T-helper 22 cell (primary cell): Measurements from ENCODE around the gene KCNK6.

Source experiments
- DNase-seq: peaks from one replicate; pipeline ENCODE4 v3.0.0-alpha.2; 2020; ENCODE audit warnings: low read depth

KCNK6 gene

GRCh38 chr19:38298821-38299680, 20.6 kb upstream of the KCNK6 start:
- no peak for DNase-seq

GRCh38 chr19:38303517-38304351, 15.9 kb upstream of the KCNK6 start, which contains the start of gene C19orf33:
Gene C19orf33 (plus strand): TSS chr19:38304251. CDS start chr19:38304262, 11 bp downstream.
- no peak for DNase-seq

- no peak for DNase-seq
Observed at GRCh38 chr19:38304352-38304865, 15.2 kb upstream of the KCNK6 start.

DNA sequence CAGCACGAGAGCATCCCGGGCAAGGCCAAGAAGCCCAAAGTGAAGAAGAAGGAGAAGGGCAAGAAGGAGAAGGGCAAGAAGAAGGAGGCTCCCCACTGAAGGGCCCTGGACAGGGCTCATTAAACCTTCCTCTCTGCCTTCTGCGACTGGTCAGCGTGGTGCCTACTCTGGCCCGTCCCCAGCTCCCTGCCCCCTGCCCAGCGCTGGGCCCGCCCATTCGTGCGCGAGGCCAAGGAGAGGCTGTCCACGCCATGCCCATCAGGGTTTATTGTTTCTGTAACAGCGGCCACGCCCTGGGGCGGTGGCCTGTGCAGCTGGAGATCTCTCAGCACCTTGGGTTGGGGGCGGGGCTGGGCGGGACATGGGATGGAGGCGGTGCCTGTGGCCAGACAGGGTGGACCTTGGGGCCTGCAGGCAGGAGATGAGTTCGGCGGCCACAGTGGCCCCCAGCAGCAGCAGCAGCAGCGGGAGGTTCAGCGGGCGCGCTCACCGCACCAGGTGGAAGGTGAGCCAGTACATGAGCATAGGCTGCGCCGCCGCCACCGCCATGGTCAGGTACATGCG, 14.7 kb upstream of the KCNK6 start:
- no peak for DNase-seq

DNA sequence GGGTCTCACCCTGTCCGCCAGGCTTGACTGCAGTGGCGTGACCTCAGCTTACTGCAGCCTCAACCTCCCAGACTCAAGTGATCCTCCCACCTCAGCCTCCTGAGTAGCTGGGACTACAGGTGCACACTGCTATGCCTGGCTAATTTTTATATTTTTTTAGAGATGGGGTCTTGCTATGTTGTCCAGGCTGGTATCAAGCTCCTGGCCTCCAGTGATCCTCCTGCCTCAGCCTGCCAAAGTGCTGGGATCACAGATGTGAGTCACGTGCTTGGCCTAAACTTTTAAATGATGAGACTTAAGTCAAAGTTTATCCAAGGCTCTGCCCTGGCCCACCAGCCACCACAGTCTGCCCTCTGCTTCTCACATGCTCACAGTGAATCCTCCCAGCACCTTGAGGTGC, 13.4 kb upstream of the KCNK6 start:
- no peak for DNase-seq

- DNase-seq: no peak
Observed at GRCh38 chr19:38307076-38307475, 12.6 kb upstream of the KCNK6 start.

DNA sequence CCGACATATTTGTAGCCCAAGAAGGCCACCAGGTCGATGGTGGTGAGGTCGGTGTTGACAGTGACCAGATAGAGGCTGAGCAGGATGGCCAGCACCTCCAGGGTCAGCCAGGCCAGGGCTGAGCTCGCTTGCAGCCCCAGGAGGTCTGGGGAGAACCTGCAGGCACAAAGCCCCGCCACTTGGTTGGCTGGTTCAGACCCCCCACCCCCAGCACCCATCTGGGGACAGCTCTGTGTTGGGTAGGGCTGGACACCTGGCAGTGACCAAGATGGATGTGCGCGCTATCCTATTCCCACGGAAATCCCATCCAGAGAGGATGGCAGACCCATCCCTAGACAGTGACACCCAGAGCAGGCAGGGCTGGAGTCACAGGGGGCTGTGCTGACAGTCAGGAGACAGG, 12.0 kb upstream of the KCNK6 start:
- DNase-seq: no peak

GRCh38 chr19:38308006-38308766, 11.5 kb upstream of the KCNK6 start:
- DNase-seq: no peak

GRCh38 chr19:38308926-38309614, 10.6 kb upstream of the KCNK6 start:
- no peak for DNase-seq

DNA sequence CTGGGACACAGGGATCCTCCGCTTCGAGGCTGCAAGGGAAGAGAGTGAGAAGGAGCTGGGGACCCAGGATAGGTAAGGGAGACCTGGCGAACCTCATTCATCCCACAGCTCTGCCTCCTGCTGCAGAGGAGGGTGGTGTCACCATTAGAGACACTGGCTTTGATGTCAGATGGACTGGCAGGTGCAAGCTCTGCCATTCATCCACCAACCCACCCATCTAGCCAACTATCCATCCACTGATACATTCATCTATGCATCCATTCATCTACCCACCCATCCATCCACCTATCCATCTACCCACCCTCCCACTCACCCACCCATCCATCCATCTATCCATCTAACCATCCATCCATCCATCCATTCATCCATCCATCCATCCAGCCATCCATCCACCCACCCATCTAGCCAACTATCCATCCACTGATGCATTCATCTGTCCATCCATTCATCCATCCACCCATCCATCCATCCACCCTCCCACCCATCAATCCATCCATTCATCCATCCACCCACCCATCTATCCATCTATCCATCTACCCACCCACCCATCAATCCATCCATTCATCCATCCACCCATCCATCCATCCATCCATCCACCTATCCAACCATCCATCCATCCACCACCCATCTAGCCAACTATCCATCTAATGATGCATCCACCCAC, 9.9 kb upstream of the KCNK6 start:
- no peak for DNase-seq

DNA sequence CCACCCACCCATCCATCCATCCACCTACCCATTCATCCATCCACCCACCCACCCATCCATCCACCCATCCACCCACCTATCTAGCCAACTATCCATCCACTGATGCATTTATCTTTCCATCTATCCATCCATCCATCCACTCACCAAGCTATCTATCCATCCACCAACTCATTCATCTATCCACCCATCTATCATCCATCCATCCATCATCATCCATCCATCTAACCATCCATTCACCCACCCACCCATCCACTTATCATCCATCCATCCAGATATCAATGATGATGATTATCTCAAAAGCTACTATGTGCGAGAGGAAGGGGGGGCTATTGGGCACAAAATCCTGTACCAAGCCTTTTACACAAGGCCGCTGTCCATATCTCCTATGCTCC, 9.4 kb upstream of the KCNK6 start:
- DNase-seq: no peak

- DNase-seq: no peak
Observed at GRCh38 chr19:38310986-38311385, 8.7 kb upstream of the KCNK6 start.

DNA sequence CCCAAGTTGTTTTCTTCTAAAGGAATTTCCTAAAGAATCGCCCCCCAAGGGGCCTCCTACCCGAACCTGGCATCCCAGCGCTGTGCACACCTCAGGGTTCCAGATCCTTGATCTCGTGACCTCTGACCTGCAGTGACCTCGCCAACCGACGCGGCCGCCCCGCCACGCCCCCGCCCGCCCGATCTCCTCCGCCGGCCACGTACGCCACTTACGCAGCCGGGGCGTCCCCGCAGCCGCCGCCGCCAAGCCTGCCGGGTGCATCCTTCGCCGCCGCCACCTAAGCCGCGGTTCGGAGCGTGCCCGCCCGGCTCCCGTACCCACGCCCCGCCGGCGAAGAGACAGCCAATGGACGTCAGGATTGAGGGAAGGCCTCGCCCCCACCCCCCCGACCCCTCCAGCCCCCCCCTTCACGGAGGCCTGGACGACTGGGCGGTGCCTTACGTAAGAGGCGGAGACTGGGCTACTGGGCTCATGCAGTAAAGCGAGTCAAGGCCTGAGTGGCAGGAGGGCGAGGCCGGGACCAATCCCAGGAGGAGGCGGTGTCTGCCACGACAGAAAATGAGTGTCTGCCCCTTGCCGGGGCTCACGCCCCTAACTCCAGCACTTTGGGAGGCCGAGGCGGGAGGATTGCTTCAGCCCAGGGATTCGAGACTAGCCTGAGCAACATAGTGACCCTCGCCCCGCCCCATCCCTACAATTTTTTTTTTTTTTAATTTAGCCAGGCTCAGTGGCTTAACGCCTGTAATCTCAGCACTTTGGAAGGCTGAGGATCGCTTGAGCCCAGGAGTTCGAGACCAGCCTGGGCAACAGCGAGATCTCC, 3.8 kb upstream of the KCNK6 start, which contains the start of gene YIF1B:
YIF1B (minus strand) TSS at position 291 of the 820 bp plus-strand sequence; CDS start at position 261, 30 bp downstream.
- DNase-seq: peak; percentile 94

DNA sequence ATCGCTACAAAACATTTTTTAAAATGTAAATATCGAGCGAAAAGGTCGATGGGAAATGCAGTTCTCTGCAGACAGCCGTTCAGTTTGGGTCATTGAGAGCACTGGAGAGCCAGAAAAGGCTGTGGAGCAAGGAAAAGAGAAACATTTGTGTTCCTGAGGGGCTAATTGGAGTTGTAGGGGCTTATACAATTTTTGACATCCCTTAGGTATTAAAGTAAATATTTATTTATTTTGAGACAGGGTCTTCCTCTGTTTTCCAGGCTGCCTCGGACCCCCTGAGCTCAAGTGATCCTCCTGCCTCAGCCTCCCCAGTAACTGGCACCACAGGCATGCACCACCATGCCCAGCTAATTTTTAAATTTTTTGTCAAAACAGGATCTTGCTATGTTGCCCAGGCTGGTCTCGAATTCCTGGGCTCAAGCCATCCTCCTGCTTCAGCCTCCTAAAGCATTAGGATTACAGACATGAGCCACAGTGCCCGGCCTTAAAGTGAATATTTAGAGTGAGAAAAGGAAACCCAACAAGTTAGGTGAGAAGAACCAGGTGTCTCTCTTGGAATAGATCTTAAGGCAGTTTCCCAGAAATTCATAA, 3.1 kb upstream of the KCNK6 start:
- DNase-seq: no peak

GRCh38 chr19:38317104-38317612, 2.5 kb upstream of the KCNK6 start:
- DNase-seq: no peak

GRCh38 chr19:38318660-38319059, 985 bp upstream of the KCNK6 start:
- DNase-seq: no peak

GRCh38 chr19:38320969-38321339, 1.3 kb downstream of the KCNK6 start:
- DNase-seq: no peak

- DNase-seq: no peak
Observed at GRCh38 chr19:38321646-38322196, 2.1 kb downstream of the KCNK6 start.

DNA sequence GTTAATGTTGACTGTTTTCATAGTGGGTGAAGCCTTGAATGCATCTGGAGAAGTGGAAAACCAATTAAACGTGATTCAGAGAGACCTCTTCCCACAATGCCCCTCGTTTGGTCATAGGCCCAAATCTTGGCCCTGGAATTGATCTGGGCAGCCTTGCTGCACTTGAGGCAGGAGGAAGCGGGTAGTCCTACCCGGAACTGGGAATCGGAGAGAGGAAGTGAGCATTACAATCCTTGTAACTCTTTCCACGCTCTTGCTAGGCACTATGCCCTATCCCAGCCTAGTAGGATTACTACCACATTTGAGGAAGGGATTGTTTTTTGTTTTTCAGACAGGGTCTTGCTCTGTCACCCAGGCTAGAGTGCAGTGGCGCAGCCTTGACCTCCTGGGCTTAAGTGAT, 3.6 kb downstream of the KCNK6 start:
- DNase-seq: no peak
